ENCODE data around the gene SUN5. TPM values are rescaled to one million over a fixed set of nuclear protein-coding genes. Genes with fewer than 3 reads are reported as not detected.

SUN5 gene
- total RNA-seq, 1 donor from 2014 or later: not detected

- no peak for TF ChIP-seq CTCF (IDR thresholded peaks at IDR 0.05)
- Mint-ChIP-seq H3K4me3 (ENCODE audit: unreplicated experiment) (no peak overlapping the region), H3K27me3 (ENCODE audit: unreplicated experiment) (peaks cover 6% of the 10 kb centered on the region), H3K9me3 (ENCODE audit: unreplicated experiment) (peaks cover 3% of the 10 kb centered on the region), H3K27ac (ENCODE audit: unreplicated experiment) (no peak overlapping the region), H3K4me1 (ENCODE audit: unreplicated experiment) (no peaks in the 10 kb centered on the region), H3K36me3 (ENCODE audit: unreplicated experiment) (no peaks in the 10 kb centered on the region)
- DNase-seq (ENCODE audit: extremely low spot score, unreplicated experiment): no peak
Measured at GRCh38 chr20:32991383-32991782, 12.8 kb downstream of the SUN5 start.

DNA sequence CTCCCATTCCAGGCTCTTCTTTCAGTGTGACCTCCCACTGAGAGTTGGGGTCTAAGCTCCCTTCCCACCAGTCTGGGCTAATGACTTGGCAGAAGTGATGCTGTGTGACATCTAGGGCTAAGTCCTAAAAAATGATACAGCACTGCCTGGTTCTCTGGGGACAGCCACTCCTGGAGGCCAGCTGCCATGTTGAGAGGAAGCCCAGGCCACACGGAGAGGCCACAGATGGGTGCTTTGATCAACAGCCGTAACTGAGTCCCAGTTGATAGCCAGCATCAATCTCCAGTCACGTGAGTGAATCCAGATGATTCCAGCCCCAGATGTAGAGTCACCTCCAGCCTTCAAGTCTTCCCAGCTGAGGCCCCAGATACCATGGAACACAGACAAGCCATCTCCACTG, 13.8 kb downstream of the SUN5 start:
- H3K4me3 Mint-ChIP-seq (ENCODE audit: unreplicated experiment): no peak overlapping the region
- no peak overlapping the region for H3K27ac Mint-ChIP-seq (ENCODE audit: unreplicated experiment)
- TF ChIP-seq CTCF (IDR thresholded peaks at IDR 0.05): no peak
- no peak for DNase-seq (ENCODE audit: extremely low spot score, unreplicated experiment)
- peaks cover 3% of the 10 kb centered on the region for H3K9me3 Mint-ChIP-seq (ENCODE audit: unreplicated experiment)
- H3K27me3 Mint-ChIP-seq (ENCODE audit: unreplicated experiment): peaks cover 6% of the 10 kb centered on the region
- no peaks in the 10 kb centered on the region for H3K4me1 Mint-ChIP-seq (ENCODE audit: unreplicated experiment)
- no peaks in the 10 kb centered on the region for H3K36me3 Mint-ChIP-seq (ENCODE audit: unreplicated experiment)

DNA sequence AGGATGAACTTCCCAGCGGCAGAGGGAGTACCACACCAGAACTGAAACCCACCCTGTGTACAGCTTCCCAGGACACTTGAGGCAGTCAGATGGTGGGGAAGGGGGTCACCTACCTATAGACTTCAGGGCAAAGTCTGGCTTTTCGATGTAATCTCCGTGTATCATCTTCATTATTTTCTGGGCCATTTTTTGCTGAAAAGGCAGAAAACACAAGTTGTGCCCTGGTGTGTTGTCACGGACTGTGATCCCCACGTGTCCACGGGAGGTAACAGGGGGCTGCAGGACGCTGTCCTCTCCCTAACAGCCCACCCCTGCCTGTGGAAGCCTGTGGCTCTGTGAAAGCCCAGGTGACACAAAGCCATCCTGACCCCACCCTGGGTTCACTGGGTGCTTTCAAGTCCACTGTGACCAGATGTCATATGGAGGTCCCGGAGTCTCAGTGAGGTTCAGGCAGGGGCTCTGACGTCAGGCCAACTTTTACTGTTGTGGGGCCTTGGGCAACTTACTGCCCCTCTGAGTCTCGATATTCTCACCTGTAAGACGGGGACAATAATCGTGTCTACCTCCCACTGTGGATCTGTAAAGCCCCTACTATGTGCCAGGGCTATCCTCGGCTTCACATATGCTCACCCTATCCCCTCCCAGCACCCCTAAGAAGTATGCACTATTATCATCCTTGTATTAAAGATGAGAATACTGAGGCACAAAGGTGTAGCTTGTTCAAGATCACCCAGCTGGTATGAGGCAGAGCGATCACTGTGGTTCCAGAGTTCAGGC, 14.5 kb downstream of the SUN5 start:
- no peak overlapping the region for H3K27ac Mint-ChIP-seq (ENCODE audit: unreplicated experiment)
- TF ChIP-seq CTCF (IDR thresholded peaks at IDR 0.05): no peak
- no peaks in the 10 kb centered on the region for H3K4me1 Mint-ChIP-seq (ENCODE audit: unreplicated experiment)
- H3K36me3 Mint-ChIP-seq (ENCODE audit: unreplicated experiment): no peaks in the 10 kb centered on the region
- no peak for DNase-seq (ENCODE audit: extremely low spot score, unreplicated experiment)
- H3K9me3 Mint-ChIP-seq (ENCODE audit: unreplicated experiment): peaks cover 3% of the 10 kb centered on the region
- peaks cover 6% of the 10 kb centered on the region for H3K27me3 Mint-ChIP-seq (ENCODE audit: unreplicated experiment)
- no peak overlapping the region for H3K4me3 Mint-ChIP-seq (ENCODE audit: unreplicated experiment)

- peaks cover 6% of the 10 kb centered on the region for H3K27me3 Mint-ChIP-seq (ENCODE audit: unreplicated experiment)
- no peak for DNase-seq (ENCODE audit: extremely low spot score, unreplicated experiment)
- no peak for TF ChIP-seq CTCF (IDR thresholded peaks at IDR 0.05)
- no peaks in the 10 kb centered on the region for H3K4me1 Mint-ChIP-seq (ENCODE audit: unreplicated experiment)
- H3K4me3 Mint-ChIP-seq (ENCODE audit: unreplicated experiment): no peak overlapping the region
- no peak overlapping the region for H3K27ac Mint-ChIP-seq (ENCODE audit: unreplicated experiment)
- no peaks in the 10 kb centered on the region for H3K9me3 Mint-ChIP-seq (ENCODE audit: unreplicated experiment)
- H3K36me3 Mint-ChIP-seq (ENCODE audit: unreplicated experiment): no peaks in the 10 kb centered on the region
Measured at GRCh38 chr20:32988008-32988407, 16.2 kb downstream of the SUN5 start.

DNA sequence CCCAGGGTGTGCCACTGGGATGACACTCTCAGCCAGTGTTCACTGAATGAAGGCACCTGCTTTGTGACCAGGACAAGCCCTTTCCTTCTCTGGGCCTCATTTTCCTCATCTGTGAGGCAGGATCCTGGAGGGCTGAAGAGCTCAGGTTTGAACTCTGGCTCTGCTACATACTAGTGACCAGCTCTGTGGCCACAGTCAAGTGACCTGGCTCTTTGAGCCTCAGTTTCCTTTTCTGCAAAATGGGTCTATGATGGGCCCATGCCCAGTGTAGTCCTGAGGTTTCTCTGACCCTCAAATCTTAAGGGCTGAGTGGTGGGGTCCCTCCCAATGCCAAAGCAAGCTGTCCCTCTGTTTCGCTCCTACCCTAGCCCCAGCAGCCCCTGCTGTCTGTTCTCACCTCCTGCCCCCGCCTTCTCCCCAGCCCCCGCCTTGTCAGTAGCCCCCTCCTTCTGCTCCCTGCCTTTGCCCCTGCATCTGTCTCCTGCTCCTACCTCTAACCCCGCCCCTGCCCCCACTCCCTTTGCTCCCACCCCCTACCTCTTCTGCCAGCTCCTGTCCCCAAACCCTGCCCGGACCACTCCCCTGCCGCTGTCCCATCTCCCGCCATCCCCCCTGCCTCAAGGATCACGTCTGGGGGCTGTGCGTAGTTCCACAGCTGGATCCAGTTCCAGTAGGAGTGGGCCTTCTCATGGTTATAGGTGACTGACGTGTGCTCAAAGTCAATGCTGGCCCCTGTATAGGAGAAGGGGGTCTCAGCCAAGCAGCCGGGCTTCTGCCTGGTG, 17.0 kb downstream of the SUN5 start:
- H3K9me3 Mint-ChIP-seq (ENCODE audit: unreplicated experiment): no peaks in the 10 kb centered on the region
- no peak for TF ChIP-seq CTCF (IDR thresholded peaks at IDR 0.05)
- no peaks in the 10 kb centered on the region for H3K4me1 Mint-ChIP-seq (ENCODE audit: unreplicated experiment)
- DNase-seq (ENCODE audit: extremely low spot score, unreplicated experiment): no peak
- no peaks in the 10 kb centered on the region for H3K36me3 Mint-ChIP-seq (ENCODE audit: unreplicated experiment)
- H3K4me3 Mint-ChIP-seq (ENCODE audit: unreplicated experiment): no peak overlapping the region
- H3K27me3 Mint-ChIP-seq (ENCODE audit: unreplicated experiment): peaks cover 3% of the 10 kb centered on the region
- H3K27ac Mint-ChIP-seq (ENCODE audit: unreplicated experiment): no peak overlapping the region

All from osteocyte (in vitro differentiated cells).